Caco-2 (cell line): ENCODE measurements around the gene WDTC1. TPM values are rescaled to one million over a fixed set of nuclear protein-coding genes. Genes with fewer than 3 reads are reported as not detected.

ENCODE experiments used
- BruUV-seq: library from RNA; stranded (reverse); fragments of 400-500 nt; replicated peaks from 2 replicates; lab custom pipeline; 2021; lab: Mats Ljungman, UMichigan
- CTCF ChIA-PET: fragments of 300-600 bp; sonication (Branson Sonifier 250); formaldehyde crosslinking; loops from one replicate; lab custom pipeline; 2022; ENCODE audit warnings: antibody characterized with exemption; lab: Charles Lee
- POLR2A ChIA-PET: fragments of 300-600 bp; sonication (Branson Sonifier 250); formaldehyde crosslinking; loops from one replicate; lab custom pipeline; 2022; ENCODE audit warnings: antibody characterized with exemption; lab: Charles Lee
- DNase-seq, 2 experiments: peaks; one replicate each; pipeline versions ENCODE4 v3.0.0 to v3.0.0-alpha.2; 2020 to 2022
- H3K27me3 ChIP-seq: replicated peaks from 2 replicates; pipeline ENCODE4 v1.6.0; 2011; ENCODE audit warnings: low read length; ENCODE audit not compliant: control insufficient read depth, insufficient read depth
- H3K36me3 ChIP-seq: 2 replicates; pipeline ENCODE4 v1.5.1; 2011; ENCODE audit warnings: low read length; ENCODE audit not compliant: control insufficient read depth, insufficient read depth
- H3K4me1 ChIP-seq: fragments of 250-450 bp; sonication (Bioruptor Pico); 2 replicates; pipeline ENCODE4 v1.5.1; 2020; ENCODE audit warnings: mild to moderate bottlenecking
- H3K4me3 ChIP-seq: 2 replicates; pipeline ENCODE4 v1.5.1; 2011; ENCODE audit warnings: low read depth, mild to moderate bottlenecking, control low read depth, low read length
- H3K9me3 ChIP-seq: fragments of 250-450 bp; sonication (Bioruptor Pico); 2 replicates; pipeline ENCODE4 v1.5.1; 2020; ENCODE audit warnings: mild to moderate bottlenecking, moderate library complexity
- H3K27ac Mint-ChIP-seq: one replicate; pipeline ENCODE4 v1.8.0; 2022; ENCODE audit warnings: mixed read lengths; ENCODE audit not compliant: unreplicated experiment
- H3K27me3 Mint-ChIP-seq: one replicate; pipeline ENCODE4 v1.8.0; 2022; ENCODE audit warnings: mixed read lengths; ENCODE audit not compliant: insufficient read depth, unreplicated experiment
- H3K36me3 Mint-ChIP-seq: one replicate; pipeline ENCODE4 v1.8.0; 2022; ENCODE audit warnings: mild to moderate bottlenecking, mixed read lengths; ENCODE audit not compliant: insufficient read depth, unreplicated experiment
- H3K4me1 Mint-ChIP-seq: one replicate; pipeline ENCODE4 v1.8.0; 2022; ENCODE audit warnings: low read depth, mixed read lengths; ENCODE audit not compliant: unreplicated experiment
- H3K4me3 Mint-ChIP-seq: one replicate; pipeline ENCODE4 v1.8.0; 2022; ENCODE audit warnings: mild to moderate bottlenecking, moderate library complexity, mixed read lengths; ENCODE audit not compliant: unreplicated experiment
- H3K9me3 Mint-ChIP-seq: one replicate; pipeline ENCODE4 v1.8.0; 2022; ENCODE audit warnings: mixed read lengths; ENCODE audit not compliant: unreplicated experiment
- CTCF ChIP-seq, 2 experiments: fragments of 200-600 bp in 1 of 2; IDR thresholded peaks; 1 replicate in 1 of 2; 2 replicates in 1 of 2; pipeline versions ENCODE4 v1.5.1 to v1.8.0; 2011 to 2022; ENCODE audit warnings: antibody characterized with exemption in 1 of 2, control low read depth in 1 of 2, inconsistent platforms in 1 of 2, low read depth in 1 of 2, low read length in 1 of 2, mild to moderate bottlenecking in 1 of 2, moderate library complexity in 1 of 2; ENCODE audit not compliant: insufficient read depth in 1 of 2, severe bottlenecking in 1 of 2, unreplicated experiment in 1 of 2
- intact Hi-C: fragments of 100-400 bp; cut with micrococcal nuclease; formaldehyde crosslinking; loops from one replicate; pipeline ENCODE4 v1.10.0; 2022; ENCODE audit not compliant: unreplicated experiment
- total RNA-seq: library from RNA; stranded (reverse); gene quantifications from 2 replicates; pipeline ENCODE4 v1.2.3, GENCODE V29; 2022

WDTC1 gene
- total RNA-seq, 1 experiment from 2014 or later: 17.2 TPM

GRCh38 chr1:27318136-27318535 is 83.7 kb downstream of the WDTC1 start:
- Mint-ChIP-seq H3K4me3 (no peak overlapping the region), H3K27ac (no peak overlapping the region)
- no TSS peak for BruUV-seq

GRCh38 chr1:27318596-27318995 is 84.2 kb downstream of the WDTC1 start:
- H3K27ac Mint-ChIP-seq: no peak overlapping the region
- H3K36me3 ChIP-seq: no peaks in the 10 kb centered on the region

More at GRCh38 chr1:27318136-27318535, 83.7 kb downstream of the WDTC1 start:
- Mint-ChIP-seq H3K27me3 (no peaks in the 10 kb centered on the region), H3K9me3 (no peaks in the 10 kb centered on the region), H3K4me1 (no peaks in the 10 kb centered on the region), H3K36me3 (no peaks in the 10 kb centered on the region)
- peak in 1 of 2 experiments; percentile 5 for DNase-seq
- Histone ChIP-seq H3K4me3 (no peak overlapping the region), H3K27me3 (no peaks in the 10 kb centered on the region), H3K36me3 (no peaks in the 10 kb centered on the region), H3K9me3 (no peaks in the 10 kb centered on the region), H3K4me1 (no peaks in the 10 kb centered on the region)
- CTCF ChIA-PET: interaction anchor here (0.6 kb wide), 1 partner anchor 317 kb away, joined by 3 read pairs; no protein-coding TSS in a partner anchor
- intact Hi-C loops: no loop called here
- POLR2A ChIA-PET: no interaction called here
- no peak for TF ChIP-seq CTCF (IDR thresholded peaks at IDR 0.05; ENCODE audit: insufficient read depth in 1 of 2, low read depth in 1 of 2, low read length in 1 of 2, severe bottlenecking in 1 of 2, unreplicated experiment in 1 of 2)

GRCh38 chr1:27321813-27322568 is 87.6 kb downstream of the WDTC1 start, which contains the start of gene TMEM222:
Gene TMEM222 (plus strand): TSS chr1:27322163. CDS start chr1:27322198, 35 bp downstream.
- Mint-ChIP-seq H3K4me1 (no peaks in the 10 kb centered on the region), H3K4me3 (peak within 1 kb of the TSS; percentile 87), H3K9me3 (no peaks in the 10 kb centered on the region), H3K36me3 (no peaks in the 10 kb centered on the region), H3K27me3 (no peaks in the 10 kb centered on the region), H3K27ac (peak within 1 kb of the TSS; percentile 87)
- CTCF ChIA-PET: no interaction called here
- no TSS peak for BruUV-seq
- peak; percentile 94 to 96 for DNase-seq
- POLR2A ChIA-PET: interaction anchor here (0.6 kb wide), 1 partner anchor 81 kb away, joined by 3 read pairs; no protein-coding TSS in a partner anchor
- H3K4me3 ChIP-seq: peak within 1 kb of the TSS; percentile 65
- no peaks in the 10 kb centered on the region for H3K9me3 ChIP-seq
- TF ChIP-seq CTCF (IDR thresholded peaks at IDR 0.05; ENCODE audit: insufficient read depth in 1 of 2, low read depth in 1 of 2, low read length in 1 of 2, severe bottlenecking in 1 of 2, unreplicated experiment in 1 of 2): no peak
- no peaks in the 10 kb centered on the region for H3K4me1 ChIP-seq
- H3K27me3 ChIP-seq: no peaks in the 10 kb centered on the region
- intact Hi-C loops: no loop called here
- no peaks in the 10 kb centered on the region for H3K36me3 ChIP-seq

More at GRCh38 chr1:27318596-27318995, 84.2 kb downstream of the WDTC1 start:
- intact Hi-C loops: no loop called here
- ChIA-PET POLR2A (no interaction called here), CTCF (interaction anchor here (0.6 to 0.7 kb wide), 3 partner anchors 35 to 317 kb away, joined by 3 to 6 read pairs (median 3); no protein-coding TSS in a partner anchor)
- H3K27me3 Mint-ChIP-seq: no peaks in the 10 kb centered on the region
- Histone ChIP-seq H3K27me3 (no peaks in the 10 kb centered on the region), H3K4me3 (no peak overlapping the region), H3K4me1 (no peaks in the 10 kb centered on the region), H3K9me3 (no peaks in the 10 kb centered on the region)
- H3K9me3 Mint-ChIP-seq: no peaks in the 10 kb centered on the region
- H3K4me3 Mint-ChIP-seq: no peak overlapping the region
- DNase-seq: peak in 1 of 2 experiments; percentile 12
- no peaks in the 10 kb centered on the region for H3K4me1 Mint-ChIP-seq
- no peak for TF ChIP-seq CTCF (IDR thresholded peaks at IDR 0.05; ENCODE audit: insufficient read depth in 1 of 2, low read depth in 1 of 2, low read length in 1 of 2, severe bottlenecking in 1 of 2, unreplicated experiment in 1 of 2)
- no TSS peak for BruUV-seq
- H3K36me3 Mint-ChIP-seq: no peaks in the 10 kb centered on the region
